Activated CD8-positive, alpha-beta memory T cell treated with anti-CD3 and anti-CD28 coated beads, Interleukin-2, amount 50 U/mL, for 48 hours (primary cell): ENCODE results near the gene SAE1.
"Not testable (repeated sequence)": the region's sequence is repeated elsewhere in the genome, so short reads cannot be mapped to it uniquely, and the experiment has no call there.

Experiments
- DNase-seq: peaks from one replicate; pipeline ENCODE4 v3.0.0-alpha.2; 2020

The SAE1 gene

DNA sequence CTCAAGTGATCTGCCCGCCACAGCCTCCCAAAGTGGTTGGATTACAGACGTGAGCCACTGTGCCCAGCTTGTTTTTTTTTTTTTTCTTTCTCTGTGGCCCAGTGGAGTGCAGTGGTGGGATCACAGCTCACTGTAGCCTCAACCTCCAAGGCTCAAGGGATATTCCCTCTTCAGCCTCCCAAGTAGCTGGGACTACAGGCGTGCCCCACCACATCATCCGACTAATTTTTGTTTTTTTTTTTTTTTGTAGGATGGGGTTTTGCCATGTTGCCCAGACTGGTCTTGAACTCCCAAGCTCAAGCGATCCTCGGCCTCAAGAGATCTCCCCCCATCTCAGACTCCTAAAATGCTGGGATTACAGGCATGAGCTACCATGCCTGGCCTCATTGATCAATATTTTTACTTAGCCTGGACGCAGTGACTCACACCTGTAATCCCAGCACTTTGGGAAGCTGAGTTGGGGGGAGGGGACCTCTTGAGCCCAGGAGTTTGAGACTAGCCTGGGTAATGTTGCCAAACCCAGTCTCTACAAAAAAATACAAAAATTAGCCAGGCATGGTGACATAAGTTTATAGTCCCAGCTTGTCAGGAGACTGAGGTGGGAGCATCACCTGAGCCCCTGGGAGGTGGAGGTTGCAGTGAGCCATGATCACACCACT lies 1.7 kb downstream of the SAE1 start:
- DNase-seq: no peak

- no peak for DNase-seq
Measured at GRCh38 chr19:47133021-47133471, 2.4 kb downstream of the SAE1 start.

- no peak for DNase-seq
Measured at GRCh38 chr19:47134545-47134944, 3.9 kb downstream of the SAE1 start.

DNA sequence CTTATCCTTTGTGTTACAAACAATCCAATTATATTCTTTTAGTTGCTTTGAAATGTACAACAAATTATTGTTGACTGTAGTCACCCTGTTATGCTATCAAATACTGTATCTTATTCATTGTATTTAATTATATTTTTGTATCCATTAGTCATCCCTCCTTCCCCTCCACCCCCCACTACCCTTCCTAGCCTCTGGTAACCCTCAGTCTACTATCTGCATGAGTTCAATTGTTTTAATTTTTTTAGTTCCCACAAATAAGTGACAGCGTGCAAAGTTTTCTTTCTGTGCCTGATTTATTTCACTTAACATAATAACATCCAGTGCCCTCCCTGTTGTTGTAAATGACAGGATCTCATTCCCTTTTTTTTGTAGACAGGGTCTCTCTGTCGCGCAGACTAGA lies 4.5 kb downstream of the SAE1 start:
- no peak for DNase-seq

DNA sequence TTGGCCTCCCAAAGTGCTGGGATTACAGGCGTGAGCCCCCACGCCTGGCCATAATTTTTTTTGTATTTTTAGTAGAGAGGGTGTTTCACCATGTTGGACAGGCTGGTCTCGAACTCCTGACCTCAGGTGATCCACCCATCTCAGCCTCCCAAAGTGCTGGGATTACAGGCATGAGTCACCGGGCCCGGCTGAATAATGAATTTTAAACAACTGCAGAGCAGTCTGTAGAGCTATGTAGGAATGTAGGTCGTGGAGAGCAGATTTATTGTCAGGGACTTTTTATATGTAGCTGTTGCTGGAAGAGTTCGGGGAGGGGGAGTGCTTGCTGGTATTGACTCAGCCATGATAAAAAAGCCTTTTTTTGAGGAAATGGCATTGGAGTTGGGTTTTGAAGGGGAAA lies 10.6 kb downstream of the SAE1 start:
- DNase-seq: not testable (repeated sequence)

DNA sequence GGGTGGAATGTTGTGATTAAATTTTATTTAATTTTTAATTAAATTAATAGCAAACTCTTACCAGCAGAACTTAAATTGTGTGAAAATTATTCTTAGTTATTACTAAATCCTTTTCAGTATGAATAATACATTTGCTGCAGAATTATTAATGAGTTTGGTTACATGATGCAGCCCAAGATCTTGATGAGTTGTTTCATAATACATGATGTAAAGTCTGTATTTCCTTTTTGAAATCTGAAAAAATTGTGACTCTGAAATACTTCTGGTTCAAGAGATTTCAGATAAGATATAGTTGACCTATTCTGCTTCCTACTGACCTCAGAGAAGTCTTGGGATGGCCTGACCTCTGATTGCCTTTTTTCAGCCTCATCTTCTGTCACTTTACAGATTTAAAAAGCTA lies 11.1 kb downstream of the SAE1 start:
- DNase-seq: no peak

DNA sequence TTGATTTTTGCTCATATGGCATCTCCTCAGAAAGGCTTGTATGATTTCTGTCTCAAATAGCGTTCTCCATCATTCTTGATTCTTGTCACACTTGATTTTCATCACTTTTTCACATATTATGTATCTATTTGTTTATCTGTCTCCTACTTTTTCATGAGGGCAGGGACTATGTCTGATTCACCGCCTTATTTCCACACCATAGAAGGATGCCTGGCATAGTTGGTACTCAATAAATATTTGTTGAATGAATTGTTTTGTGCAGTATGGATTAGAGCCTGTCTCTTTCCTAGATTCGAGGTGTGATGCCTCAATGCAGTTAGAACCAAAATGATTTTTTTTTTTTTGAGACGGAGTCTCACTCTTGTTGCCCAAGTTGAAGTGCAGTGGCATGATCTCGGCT lies 12.1 kb downstream of the SAE1 start:
- DNase-seq: no peak

DNA sequence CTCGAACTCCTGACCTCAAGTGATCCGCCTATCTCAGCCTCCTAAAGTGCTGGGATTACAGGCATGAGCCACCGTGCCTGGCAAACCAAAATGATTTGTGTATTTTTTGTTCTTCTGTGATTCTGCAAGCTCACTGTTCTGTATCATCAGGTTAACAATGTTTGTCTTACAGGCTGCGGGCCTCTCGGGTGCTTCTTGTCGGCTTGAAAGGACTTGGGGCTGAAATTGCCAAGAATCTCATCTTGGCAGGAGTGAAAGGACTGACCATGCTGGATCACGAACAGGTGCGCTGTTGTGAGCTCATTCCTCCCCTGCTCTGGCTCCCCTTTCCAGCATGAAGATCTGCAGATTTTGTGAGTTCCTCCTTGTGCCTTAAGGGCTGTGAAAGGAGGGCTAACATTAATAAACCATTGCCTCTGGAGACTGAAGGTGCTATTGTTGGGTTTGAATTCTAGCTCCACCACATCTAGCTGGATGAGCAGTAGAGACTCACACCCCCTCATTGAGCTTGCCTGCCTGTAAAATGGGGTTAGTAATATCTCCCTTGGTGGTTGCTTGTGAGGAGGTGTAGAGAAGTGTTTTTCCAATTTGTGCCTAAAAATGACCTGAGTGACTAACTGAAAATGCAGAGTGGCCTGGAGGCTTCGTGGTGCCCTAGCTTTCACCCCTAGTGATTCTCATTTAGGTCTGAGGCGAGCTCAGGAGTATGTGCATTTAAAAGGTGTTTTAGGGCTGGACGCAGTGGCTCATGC lies 12.9 kb downstream of the SAE1 start:
- DNase-seq: no peak

- DNase-seq: no peak
Measured at GRCh38 chr19:47144630-47145029, 14.0 kb downstream of the SAE1 start.

GRCh38 chr19:47145639-47146486 lies 15.2 kb downstream of the SAE1 start:
- no peak for DNase-seq

DNA sequence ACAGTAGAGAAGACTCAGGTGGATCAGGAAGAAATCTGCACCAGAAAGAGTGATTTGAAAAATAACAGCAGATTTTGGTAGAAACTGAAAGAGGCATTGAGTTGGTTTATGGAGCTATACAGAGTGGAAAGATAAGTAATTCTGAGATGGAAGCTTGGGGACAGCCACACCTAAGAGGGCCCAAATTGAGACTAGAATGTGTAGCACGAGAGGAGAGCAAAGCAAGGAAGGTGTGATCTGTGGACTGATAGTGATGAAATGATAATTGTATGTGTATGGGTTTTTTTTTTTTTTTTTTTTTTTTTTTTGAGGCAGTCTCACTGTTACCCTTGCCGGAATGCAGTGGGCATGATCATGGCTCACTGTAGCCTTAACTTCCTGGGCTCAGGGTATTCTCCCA lies 16.3 kb downstream of the SAE1 start:
- no peak for DNase-seq

DNA sequence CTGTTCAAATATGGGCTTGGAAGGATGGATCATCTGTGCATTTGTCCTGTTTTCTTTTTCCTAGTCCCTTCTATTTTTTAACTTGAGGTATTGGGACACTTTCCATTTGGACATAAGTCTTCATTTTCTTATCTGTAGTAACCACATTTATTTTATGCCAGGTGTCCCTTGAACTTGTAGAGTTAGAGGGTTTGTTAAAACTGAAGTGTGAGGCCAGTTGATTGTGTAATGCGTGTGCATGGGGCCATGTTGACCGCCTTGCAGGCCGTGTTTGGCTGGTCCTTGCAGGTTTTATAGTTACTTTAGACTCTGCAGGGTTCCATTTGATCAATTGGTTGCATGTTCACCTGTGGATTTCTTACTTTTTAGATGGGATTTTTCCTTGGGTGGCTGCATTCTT lies 21.0 kb downstream of the SAE1 start:
- no peak for DNase-seq

- DNase-seq: no peak
Measured at GRCh38 chr19:47152205-47152604, 21.6 kb downstream of the SAE1 start.

GRCh38 chr19:47152632-47153031 lies 22.0 kb downstream of the SAE1 start:
- no peak for DNase-seq

DNA sequence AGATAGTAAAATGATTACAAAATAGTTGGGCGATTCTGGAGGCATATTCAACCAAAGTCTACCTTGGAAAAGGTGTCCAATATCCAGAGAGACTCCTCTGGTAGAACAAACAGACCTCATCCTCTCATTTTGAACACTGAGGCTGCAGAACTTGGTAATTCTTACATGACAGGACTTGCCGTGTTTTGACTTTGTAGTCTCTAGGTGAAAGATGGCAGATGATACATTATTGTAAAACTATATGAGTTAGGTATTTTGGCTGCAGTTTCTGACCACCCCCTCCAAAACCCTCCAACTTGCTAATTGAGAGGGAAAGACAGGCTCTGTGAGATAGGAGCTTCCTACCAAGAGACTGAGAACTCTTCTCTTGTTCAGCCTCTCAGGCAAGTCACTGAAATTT lies 22.6 kb downstream of the SAE1 start:
- DNase-seq: no peak

DNA sequence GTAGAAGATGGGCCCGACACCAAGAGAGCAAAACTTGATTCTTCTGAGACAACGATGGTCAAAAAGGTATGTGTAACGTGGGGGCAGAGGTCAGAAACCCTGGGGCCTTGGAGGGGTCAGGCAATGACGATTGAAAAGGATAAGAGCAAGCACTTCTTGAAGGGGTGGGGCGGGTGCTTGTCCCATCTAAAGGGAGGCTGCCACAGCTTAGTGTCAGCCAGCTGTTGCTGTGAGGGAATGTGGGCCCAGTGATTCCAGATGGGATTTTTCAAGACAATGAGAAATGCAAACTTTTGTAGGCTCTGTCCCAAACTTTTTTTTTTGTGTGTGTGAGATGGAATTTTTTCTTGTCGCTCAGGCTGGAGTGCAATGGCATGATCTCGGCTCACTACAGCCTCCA lies 24.5 kb downstream of the SAE1 start:
- no peak for DNase-seq

GRCh38 chr19:47156861-47157430 lies 26.3 kb downstream of the SAE1 start:
- DNase-seq: no peak

- DNase-seq: no peak
Measured at GRCh38 chr19:47157431-47158321, 27.0 kb downstream of the SAE1 start.

DNA sequence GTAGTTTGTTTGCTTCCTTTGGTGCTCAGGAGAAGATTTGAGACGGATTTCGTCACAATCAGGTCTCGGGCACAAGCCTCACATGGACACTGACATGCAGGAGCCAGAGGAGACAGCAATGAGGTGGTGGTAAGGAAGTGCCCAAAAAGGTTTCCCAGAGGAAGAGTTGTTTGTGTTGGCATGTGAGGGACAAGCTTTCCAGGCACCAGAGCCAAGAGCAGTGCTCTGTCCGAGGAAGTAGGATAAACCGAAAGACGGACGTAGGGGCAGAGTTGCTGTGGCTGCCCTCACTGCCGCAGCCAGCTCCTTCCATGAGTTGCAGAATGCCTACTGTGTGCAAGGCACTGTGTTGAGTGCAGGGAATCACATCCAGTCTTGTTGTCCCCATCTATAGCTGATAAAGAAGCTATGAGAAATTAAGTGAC lies 27.7 kb downstream of the SAE1 start:
- DNase-seq: no peak

DNA sequence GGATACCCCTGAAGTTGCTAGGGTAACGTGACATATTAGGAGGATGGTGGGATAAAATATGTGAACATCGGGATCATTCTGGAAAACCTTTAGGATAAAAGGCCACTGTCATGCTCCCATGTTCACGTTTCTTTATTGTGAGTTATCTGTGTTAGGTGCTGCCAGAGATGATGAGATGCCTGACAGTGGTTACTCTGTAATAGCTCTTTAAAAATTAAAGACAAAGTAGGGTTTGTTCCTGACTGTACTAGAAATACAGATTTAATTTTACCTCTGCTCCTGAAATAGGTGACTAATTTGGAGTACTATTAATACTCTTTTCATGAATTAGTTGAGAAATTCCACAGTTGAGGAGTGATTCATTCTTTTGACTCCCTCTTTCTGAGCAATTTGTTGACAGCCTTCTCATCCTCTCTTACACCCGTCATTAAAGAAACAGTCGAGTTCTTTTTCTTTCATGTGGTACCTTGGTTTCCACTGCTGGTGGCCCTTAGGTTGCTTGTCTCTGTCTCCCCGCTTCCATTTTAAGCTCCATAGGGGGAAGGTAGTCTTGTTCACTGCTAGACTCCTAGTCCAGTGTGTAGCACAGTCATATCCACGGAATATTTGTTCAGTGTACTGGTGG lies 28.4 kb downstream of the SAE1 start:
- DNase-seq: no peak

- DNase-seq: no peak
Measured at GRCh38 chr19:47161876-47162489, 31.3 kb downstream of the SAE1 start.
